ENCODE data around the gene MAP3K5. TPM values are rescaled to one million over a fixed set of nuclear protein-coding genes. Genes with fewer than 3 reads are reported as not detected.

MAP3K5 gene
- total RNA-seq, 2 experiments from 2014 or later: 6.7 to 7.3 TPM

DNA sequence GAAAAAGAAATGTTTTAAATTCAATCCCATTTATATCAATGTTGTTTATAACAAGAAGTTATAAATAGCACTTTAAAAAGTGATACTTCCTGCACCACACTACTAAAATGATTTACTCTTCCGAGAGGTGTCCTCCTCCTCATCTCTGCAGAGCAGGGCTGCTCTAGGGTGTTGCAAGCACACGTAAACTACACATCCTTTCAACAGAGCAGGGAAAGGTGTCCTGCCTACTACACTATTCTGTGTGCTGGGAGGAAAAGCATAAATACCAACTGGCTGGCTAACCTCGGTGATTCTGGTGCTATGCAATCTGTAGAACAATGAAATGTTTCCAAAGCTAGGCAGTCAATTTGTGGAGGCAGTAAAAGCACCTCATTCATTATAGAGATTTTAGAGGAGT lies 152.6 kb downstream of the MAP3K5 start:
- DNase-seq (no peak), ATAC-seq (no peak)
- ChIA-PET POLR2A (no interaction called here), CTCF (interaction anchor here (9.2 kb wide), 1 partner anchor 148 kb away, joined by 263 read pairs; the partner anchor contains the start of gene MAP3K5)
- no peaks in the 10 kb centered on the region for H3K4me1 Mint-ChIP-seq
- H3K4me3 Mint-ChIP-seq: no peak overlapping the region
- H3K36me3 Mint-ChIP-seq (ENCODE audit: low read depth): peaks cover 3% of the 10 kb centered on the region
- H3K27ac Mint-ChIP-seq: no peak overlapping the region
- intact Hi-C loops (cut with DNase I, micrococcal nuclease): loop anchor here in 1 of 2 experiments (5.0 kb wide), 1 partner anchor 288 kb away; no protein-coding TSS in a partner anchor
- H3K9me3 Mint-ChIP-seq (ENCODE audit: low read depth): no peaks in the 10 kb centered on the region
- H3K27me3 Mint-ChIP-seq: no peaks in the 10 kb centered on the region

- ATAC-seq (no peak), DNase-seq (no peak)
- intact Hi-C loops (cut with DNase I, micrococcal nuclease): no loop called here
- Mint-ChIP-seq H3K27ac (no peak overlapping the region), H3K36me3 (ENCODE audit: low read depth) (peaks cover 5% of the 10 kb centered on the region), H3K9me3 (ENCODE audit: low read depth) (no peaks in the 10 kb centered on the region), H3K4me3 (no peak overlapping the region), H3K27me3 (no peaks in the 10 kb centered on the region), H3K4me1 (no peaks in the 10 kb centered on the region)
- ChIA-PET POLR2A (no interaction called here), CTCF (interaction anchor here (0.8 to 2.9 kb wide), 5 partner anchors 8 to 156 kb away, joined by 3 to 13 read pairs (median 3); partner anchors contain the start of gene MAP3K5)
These were observed 156.7 kb downstream of the MAP3K5 start for GRCh38 chr6:136635615-136636014.

DNA sequence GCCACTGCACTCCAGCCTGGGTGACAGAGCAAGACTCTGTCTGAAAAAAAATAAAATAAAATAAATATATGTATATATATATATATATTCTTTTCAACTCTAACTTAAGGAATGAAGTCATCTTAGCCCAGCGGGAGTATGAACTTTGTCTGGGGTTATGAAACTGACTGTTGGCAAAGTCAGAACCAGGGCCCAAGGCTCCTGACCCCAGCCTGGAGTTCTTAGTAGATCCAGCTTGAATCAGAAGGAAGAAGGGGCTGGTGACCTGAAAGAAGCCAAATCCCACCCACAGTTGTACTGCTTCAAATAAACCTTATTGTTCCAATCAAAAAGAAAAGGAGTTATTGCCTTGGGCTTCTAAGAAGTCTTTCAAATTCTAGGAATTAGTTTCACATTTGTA lies 158.9 kb downstream of the MAP3K5 start:
- CTCF ChIA-PET: interaction anchor here (0.6 to 2.9 kb wide), 2 partner anchors 159 to 461 kb away, joined by 3 to 13 read pairs; partner anchors contain the start of gene MAP3K5
- H3K4me1 Mint-ChIP-seq: peaks cover 2% of the 10 kb centered on the region
- ATAC-seq (no peak), DNase-seq (no peak)
- no peak overlapping the region for H3K27ac Mint-ChIP-seq
- intact Hi-C loops (cut with DNase I, micrococcal nuclease): no loop called here
- POLR2A ChIA-PET: no interaction called here
- H3K4me3 Mint-ChIP-seq: no peak overlapping the region
- peaks cover 8% of the 10 kb centered on the region for H3K36me3 Mint-ChIP-seq (ENCODE audit: low read depth)
- no peaks in the 10 kb centered on the region for H3K27me3 Mint-ChIP-seq
- no peaks in the 10 kb centered on the region for H3K9me3 Mint-ChIP-seq (ENCODE audit: low read depth)

DNA sequence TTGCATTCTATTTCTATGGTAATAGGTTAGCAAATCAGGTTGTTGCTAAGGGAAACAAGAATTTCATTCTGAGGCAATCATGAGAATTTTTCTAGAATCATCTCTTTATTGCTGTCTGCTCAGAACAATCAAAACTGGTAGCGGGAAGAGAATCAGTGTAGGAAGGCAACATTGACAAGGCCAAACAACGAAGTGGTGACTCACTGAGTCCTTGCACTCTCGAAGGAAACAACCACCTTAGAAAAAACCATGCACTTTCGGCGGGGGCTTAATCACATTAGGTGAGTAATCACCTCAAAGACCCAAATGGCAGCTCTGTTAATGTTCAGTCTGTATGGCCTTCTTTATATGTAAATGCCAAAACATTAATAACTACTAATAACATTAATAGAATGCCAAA lies 163.3 kb downstream of the MAP3K5 start:
- H3K4me1 Mint-ChIP-seq: peaks cover 2% of the 10 kb centered on the region
- H3K36me3 Mint-ChIP-seq (ENCODE audit: low read depth): peaks cover 12% of the 10 kb centered on the region
- no peak overlapping the region for H3K27ac Mint-ChIP-seq
- ChIA-PET POLR2A (no interaction called here), CTCF (interaction anchor here (1.1 to 1.2 kb wide), 2 partner anchors 16 to 21 kb away, joined by 3 to 5 read pairs; no protein-coding TSS in a partner anchor)
- ATAC-seq: no peak
- no peaks in the 10 kb centered on the region for H3K27me3 Mint-ChIP-seq
- H3K9me3 Mint-ChIP-seq (ENCODE audit: low read depth): no peaks in the 10 kb centered on the region
- no peak for DNase-seq
- intact Hi-C loops (cut with DNase I, micrococcal nuclease): no loop called here
- H3K4me3 Mint-ChIP-seq: no peak overlapping the region

- Mint-ChIP-seq H3K9me3 (ENCODE audit: low read depth) (no peaks in the 10 kb centered on the region), H3K27ac (no peak overlapping the region)
- POLR2A ChIA-PET: no interaction called here
These were observed 165.1 kb downstream of the MAP3K5 start for GRCh38 chr6:136627191-136627590.

GRCh38 chr6:136625293-136625692 lies 167.0 kb downstream of the MAP3K5 start:
- Mint-ChIP-seq H3K4me1 (peaks cover 2% of the 10 kb centered on the region), H3K4me3 (no peak overlapping the region), H3K36me3 (ENCODE audit: low read depth) (peaks cover 15% of the 10 kb centered on the region), H3K27ac (no peak overlapping the region), H3K9me3 (ENCODE audit: low read depth) (no peaks in the 10 kb centered on the region), H3K27me3 (no peaks in the 10 kb centered on the region)
- DNase-seq (no peak), ATAC-seq (no peak)
- intact Hi-C loops (cut with DNase I, micrococcal nuclease): no loop called here
- CTCF ChIA-PET: interaction anchor here (0.7 to 2.1 kb wide), 4 partner anchors 10 to 192 kb away, joined by 3 to 9 read pairs (median 4); no protein-coding TSS in a partner anchor
- POLR2A ChIA-PET: no interaction called here

More at GRCh38 chr6:136627191-136627590, 165.1 kb downstream of the MAP3K5 start:
- ATAC-seq: no peak
- intact Hi-C loops (cut with DNase I, micrococcal nuclease): no loop called here
- DNase-seq: no peak
- H3K4me3 Mint-ChIP-seq: no peak overlapping the region
- CTCF ChIA-PET: interaction anchor here (0.7 to 1.6 kb wide), 3 partner anchors 10 to 434 kb away, joined by 3 to 6 read pairs (median 4); no protein-coding TSS in a partner anchor
- H3K36me3 Mint-ChIP-seq (ENCODE audit: low read depth): peaks cover 18% of the 10 kb centered on the region
- H3K4me1 Mint-ChIP-seq: peaks cover 2% of the 10 kb centered on the region
- no peaks in the 10 kb centered on the region for H3K27me3 Mint-ChIP-seq

GRCh38 chr6:136624347-136624746 lies 167.9 kb downstream of the MAP3K5 start:
- DNase-seq (no peak), ATAC-seq (no peak)
- Mint-ChIP-seq H3K9me3 (ENCODE audit: low read depth) (no peaks in the 10 kb centered on the region), H3K27ac (no peak overlapping the region), H3K4me3 (no peak overlapping the region), H3K27me3 (no peaks in the 10 kb centered on the region), H3K36me3 (ENCODE audit: low read depth) (peaks cover 13% of the 10 kb centered on the region), H3K4me1 (peaks cover 2% of the 10 kb centered on the region)
- ChIA-PET POLR2A (no interaction called here), CTCF (interaction anchor here (0.7 to 2.1 kb wide), 2 partner anchors 20 to 291 kb away, joined by 3 to 9 read pairs; no protein-coding TSS in a partner anchor)
- intact Hi-C loops (cut with DNase I, micrococcal nuclease): no loop called here

- intact Hi-C loops (cut with DNase I, micrococcal nuclease): no loop called here
- no peak for DNase-seq
- Mint-ChIP-seq H3K4me1 (no peaks in the 10 kb centered on the region), H3K27ac (no peak overlapping the region), H3K4me3 (no peak overlapping the region), H3K9me3 (ENCODE audit: low read depth) (no peaks in the 10 kb centered on the region), H3K27me3 (no peaks in the 10 kb centered on the region), H3K36me3 (ENCODE audit: low read depth) (peaks cover 12% of the 10 kb centered on the region)
- ATAC-seq: no peak
- ChIA-PET POLR2A (no interaction called here), CTCF (interaction anchor here (1.1 to 2.2 kb wide), 4 partner anchors 9 to 245 kb away, joined by 4 to 7 read pairs (median 4); no protein-coding TSS in a partner anchor)
These were observed 174.2 kb downstream of the MAP3K5 start for GRCh38 chr6:136618086-136618485.

DNA sequence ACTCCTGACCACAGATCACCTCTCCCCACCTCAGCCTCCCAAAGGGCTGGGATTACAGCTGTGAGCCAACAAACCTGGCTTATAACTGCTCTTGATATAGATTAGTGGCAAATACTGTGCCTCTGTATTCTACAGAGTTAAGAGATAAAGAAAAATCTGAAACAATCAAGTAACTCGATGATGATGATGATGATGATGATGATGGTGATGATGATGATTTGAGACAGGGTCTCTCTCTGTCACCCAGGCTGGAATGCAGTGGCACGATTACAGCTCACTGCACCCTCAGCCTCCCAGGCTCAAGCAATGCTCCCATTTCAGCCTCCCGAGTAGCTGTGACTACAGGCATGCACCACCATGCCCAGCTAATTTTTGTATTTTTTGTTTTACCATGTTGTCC lies 175.8 kb downstream of the MAP3K5 start:
- no peaks in the 10 kb centered on the region for H3K9me3 Mint-ChIP-seq (ENCODE audit: low read depth)
- H3K27ac Mint-ChIP-seq: no peak overlapping the region
- H3K4me1 Mint-ChIP-seq: no peaks in the 10 kb centered on the region
- H3K4me3 Mint-ChIP-seq: no peak overlapping the region
- intact Hi-C loops (cut with DNase I, micrococcal nuclease): no loop called here
- DNase-seq (no peak), ATAC-seq (no peak)
- H3K36me3 Mint-ChIP-seq (ENCODE audit: low read depth): peaks cover 7% of the 10 kb centered on the region
- H3K27me3 Mint-ChIP-seq: no peaks in the 10 kb centered on the region
- ChIA-PET CTCF (interaction anchor here (0.7 to 2.0 kb wide), 3 partner anchors 11 to 176 kb away, joined by 3 to 9 read pairs (median 3); partner anchors contain the start of gene MAP3K5), POLR2A (interaction anchor here (0.8 kb wide), 1 partner anchor 25 kb away, joined by 5 read pairs; no protein-coding TSS in a partner anchor)

DNA sequence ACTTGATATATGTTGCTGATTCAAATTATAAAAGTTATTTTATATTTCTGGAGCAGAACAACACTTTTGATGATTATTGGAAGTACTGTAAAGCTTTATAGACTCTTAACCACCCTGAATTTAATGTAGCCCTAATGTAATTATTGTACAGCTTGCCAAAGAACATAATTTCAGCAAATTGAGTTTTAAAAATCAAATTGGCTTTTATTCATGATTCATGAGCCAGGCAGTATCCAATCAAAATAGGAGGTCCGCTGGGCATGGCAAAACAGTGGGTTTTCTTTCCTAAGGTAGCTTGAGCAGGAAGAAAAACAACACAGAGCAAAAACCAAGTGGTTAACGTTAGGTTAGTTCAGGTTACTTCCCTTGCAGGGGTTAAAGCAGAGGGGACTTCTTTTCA lies 177.3 kb downstream of the MAP3K5 start:
- DNase-seq: no peak
- Mint-ChIP-seq H3K36me3 (ENCODE audit: low read depth) (peaks cover 5% of the 10 kb centered on the region), H3K27ac (no peak overlapping the region), H3K27me3 (no peaks in the 10 kb centered on the region), H3K9me3 (ENCODE audit: low read depth) (no peaks in the 10 kb centered on the region), H3K4me1 (peaks cover 7% of the 10 kb centered on the region), H3K4me3 (no peak overlapping the region)
- no peak for ATAC-seq
- CTCF ChIA-PET: interaction anchor here (0.8 to 2.2 kb wide), 5 partner anchors 11 to 137 kb away, joined by 3 to 7 read pairs (median 3); no protein-coding TSS in a partner anchor
- POLR2A ChIA-PET: no interaction called here
- intact Hi-C loops (cut with DNase I, micrococcal nuclease): no loop called here

DNA sequence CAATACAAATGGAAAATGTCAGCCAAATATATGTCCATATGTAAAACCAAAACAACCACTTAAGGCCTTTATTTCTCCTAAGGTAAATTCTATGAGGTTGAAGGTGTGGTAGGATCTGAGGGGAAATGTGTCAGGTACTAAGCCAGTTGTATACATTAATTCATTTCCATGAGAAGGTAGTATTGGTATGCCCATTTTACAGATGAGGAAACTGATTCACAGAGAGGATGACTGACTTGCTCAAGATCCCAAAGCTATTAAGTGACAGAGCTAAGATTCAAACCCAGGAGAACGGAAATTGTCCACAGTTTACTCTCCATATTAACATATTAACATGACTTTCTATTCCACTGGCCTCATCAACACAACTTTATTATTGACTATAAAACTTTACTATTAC lies 177.9 kb downstream of the MAP3K5 start:
- ATAC-seq (no peak), DNase-seq (no peak)
- intact Hi-C loops (cut with DNase I, micrococcal nuclease): no loop called here
- Mint-ChIP-seq H3K36me3 (ENCODE audit: low read depth) (peaks cover 3% of the 10 kb centered on the region), H3K4me1 (peaks cover 9% of the 10 kb centered on the region), H3K4me3 (no peak overlapping the region), H3K27ac (no peak overlapping the region), H3K27me3 (no peaks in the 10 kb centered on the region), H3K9me3 (ENCODE audit: low read depth) (no peaks in the 10 kb centered on the region)
- ChIA-PET POLR2A (no interaction called here), CTCF (interaction anchor here (1.5 to 2.2 kb wide), 2 partner anchors 29 to 31 kb away, joined by 3 to 7 read pairs; no protein-coding TSS in a partner anchor)

DNA sequence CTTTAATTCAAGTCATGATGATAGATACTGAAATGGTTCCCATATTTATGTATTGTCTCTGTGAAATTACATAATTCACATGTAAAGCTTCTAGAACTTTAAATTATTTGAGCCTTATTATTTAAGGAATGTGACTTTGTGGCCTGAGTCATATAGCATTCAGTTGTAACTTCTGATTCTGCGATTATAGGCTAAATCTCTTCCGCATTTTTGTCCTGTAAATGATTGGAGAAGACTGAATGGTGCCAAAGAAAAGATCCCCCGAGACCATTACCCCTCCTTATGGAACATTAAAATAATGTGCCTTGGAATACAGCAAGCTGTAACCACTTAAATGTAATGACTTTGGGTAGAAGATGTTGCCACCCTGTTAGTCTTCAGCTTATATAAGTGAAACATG lies 178.8 kb downstream of the MAP3K5 start:
- POLR2A ChIA-PET: no interaction called here
- intact Hi-C loops (cut with DNase I, micrococcal nuclease): no loop called here
- H3K9me3 Mint-ChIP-seq (ENCODE audit: low read depth): no peaks in the 10 kb centered on the region

More for the DNA sequence above, 178.8 kb downstream of the MAP3K5 start:
- Mint-ChIP-seq H3K27me3 (no peaks in the 10 kb centered on the region), H3K4me3 (no peak overlapping the region), H3K27ac (no peak overlapping the region), H3K36me3 (ENCODE audit: low read depth) (peaks cover 3% of the 10 kb centered on the region), H3K4me1 (peaks cover 9% of the 10 kb centered on the region)
- DNase-seq: no peak
- CTCF ChIA-PET: interaction anchor here (0.8 to 2.2 kb wide), 3 partner anchors 20 to 32 kb away, joined by 3 to 7 read pairs (median 3); no protein-coding TSS in a partner anchor
- ATAC-seq: no peak

Measured in activated CD4-positive, alpha-beta T cell treated with anti-CD3 and anti-CD28 coated beads for 36 hours (primary cell).